Cardiac fibroblast (primary cell): ENCODE measurements around the gene CFAP61.

ENCODE experiments used
- DNase-seq, 2 donors: peaks; one replicate each; pipeline versions ENCODE4 v3.0.0 to v3.0.0-alpha.2; 2010; ENCODE audit warnings: low read depth in 2 of 2
- H3K4me3 ChIP-seq, 2 donors: replicated peaks in 1 of 2; 1 replicate in 1 of 2; 2 replicates in 1 of 2; pipeline ENCODE4 v1.5.1; 2011; ENCODE audit warnings: low read depth in 2 of 2, low read length in 2 of 2, mild to moderate bottlenecking in 2 of 2, moderate library complexity in 1 of 2
- TF ChIP-seq, protein P1 (sequence below): IDR thresholded peaks from one replicate; pipeline ENCODE4 v1.5.1; 2011; ENCODE audit warnings: low read depth, mild to moderate bottlenecking, low read length, inconsistent platforms

The CFAP61 gene

DNA sequence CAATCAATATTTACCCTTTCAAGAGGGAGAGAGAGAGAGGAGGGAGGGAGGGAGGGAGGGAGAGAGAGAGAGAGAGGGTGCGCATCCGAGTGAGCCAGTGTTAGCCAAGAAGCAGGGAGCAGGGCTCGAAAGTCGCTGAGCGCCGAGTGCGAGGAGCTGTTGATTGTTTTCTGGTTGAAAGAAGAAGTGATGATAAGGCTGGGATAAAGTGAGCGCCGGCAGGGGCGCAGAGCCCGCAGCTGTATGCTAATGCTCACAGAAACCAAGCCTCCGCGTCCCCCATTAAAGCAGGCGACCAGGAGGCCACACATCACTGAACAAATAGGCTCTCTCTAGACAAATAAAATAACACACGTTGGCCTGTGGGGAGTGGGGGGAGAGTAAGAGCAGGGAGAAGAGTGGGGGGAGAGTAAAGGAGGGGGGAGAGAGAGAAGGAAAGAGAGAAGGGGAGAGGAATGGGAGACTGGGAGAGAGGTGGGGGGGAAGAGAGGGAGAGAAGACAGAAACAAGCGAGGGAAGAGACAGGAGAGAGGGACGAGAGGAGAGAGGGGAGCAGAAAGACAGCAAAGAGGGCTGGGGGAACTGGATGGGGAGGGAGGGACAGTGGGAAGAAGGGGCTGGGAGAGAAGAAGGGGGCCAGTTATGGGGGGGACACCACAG, 310.6 kb downstream of the CFAP61 start:
- no peak overlapping the region for H3K4me3 ChIP-seq
- TF ChIP-seq, protein P1, sequence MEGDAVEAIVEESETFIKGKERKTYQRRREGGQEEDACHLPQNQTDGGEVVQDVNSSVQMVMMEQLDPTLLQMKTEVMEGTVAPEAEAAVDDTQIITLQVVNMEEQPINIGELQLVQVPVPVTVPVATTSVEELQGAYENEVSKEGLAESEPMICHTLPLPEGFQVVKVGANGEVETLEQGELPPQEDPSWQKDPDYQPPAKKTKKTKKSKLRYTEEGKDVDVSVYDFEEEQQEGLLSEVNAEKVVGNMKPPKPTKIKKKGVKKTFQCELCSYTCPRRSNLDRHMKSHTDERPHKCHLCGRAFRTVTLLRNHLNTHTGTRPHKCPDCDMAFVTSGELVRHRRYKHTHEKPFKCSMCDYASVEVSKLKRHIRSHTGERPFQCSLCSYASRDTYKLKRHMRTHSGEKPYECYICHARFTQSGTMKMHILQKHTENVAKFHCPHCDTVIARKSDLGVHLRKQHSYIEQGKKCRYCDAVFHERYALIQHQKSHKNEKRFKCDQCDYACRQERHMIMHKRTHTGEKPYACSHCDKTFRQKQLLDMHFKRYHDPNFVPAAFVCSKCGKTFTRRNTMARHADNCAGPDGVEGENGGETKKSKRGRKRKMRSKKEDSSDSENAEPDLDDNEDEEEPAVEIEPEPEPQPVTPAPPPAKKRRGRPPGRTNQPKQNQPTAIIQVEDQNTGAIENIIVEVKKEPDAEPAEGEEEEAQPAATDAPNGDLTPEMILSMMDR, result no peak
- no peak for DNase-seq

DNA sequence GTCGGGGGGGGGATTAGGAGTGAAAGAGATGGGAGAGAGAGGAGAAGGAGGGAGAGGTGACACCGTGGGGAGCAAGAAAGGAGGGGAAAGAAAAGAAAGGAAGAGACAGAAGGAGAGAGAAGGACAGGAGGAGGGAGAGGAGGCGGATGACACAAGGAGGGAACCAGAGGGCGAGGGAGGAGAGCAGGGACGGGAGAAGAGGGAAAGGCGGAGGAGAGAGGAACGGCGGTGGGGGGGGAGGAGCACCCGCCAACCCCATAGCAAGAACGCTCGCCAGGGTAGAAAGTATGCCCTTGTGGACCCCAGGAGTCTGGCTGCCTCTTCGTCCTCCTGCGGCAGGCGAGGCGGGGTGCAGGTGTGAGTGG, 311.1 kb downstream of the CFAP61 start:
- TF ChIP-seq, protein P1, result no peak
- no peak for DNase-seq
- H3K4me3 ChIP-seq, result no peak overlapping the region

DNA sequence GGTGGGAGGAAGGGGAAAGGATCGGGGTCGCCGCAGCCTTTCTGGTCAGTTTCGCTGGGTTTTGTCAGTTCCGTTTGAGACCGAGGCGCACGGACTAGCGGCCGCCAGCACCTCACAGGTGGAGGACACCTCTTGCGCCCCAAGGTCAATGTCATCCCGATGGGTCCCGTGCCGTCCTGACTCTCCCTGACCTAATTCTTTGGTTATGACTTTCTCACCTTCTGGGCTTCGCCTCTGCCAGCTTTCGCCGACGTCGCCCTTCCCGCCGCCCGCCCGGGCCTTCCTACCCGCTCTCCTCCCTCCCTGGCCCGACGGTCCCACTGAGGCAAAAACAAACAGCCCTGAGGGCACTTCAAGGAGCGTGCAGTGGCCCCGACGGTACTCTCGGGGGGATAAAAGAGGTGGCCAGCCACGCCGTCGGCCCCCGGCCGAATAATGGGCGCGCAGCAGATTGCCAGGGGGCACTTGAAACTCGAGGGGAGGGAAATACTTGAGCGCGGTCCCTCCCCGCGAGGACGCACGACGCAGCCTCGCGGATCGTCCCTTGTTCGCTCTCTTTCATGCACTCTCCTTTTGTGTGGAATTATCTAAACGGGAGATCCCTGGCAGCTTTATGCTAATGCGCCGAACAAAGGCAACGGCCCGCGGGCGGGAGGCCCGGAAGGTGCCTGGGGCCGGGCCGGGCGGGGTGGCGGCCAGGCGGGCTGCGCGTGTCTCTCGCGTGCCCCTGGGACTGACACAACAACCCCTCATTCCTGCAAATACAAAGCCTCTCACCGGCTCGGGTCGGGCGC, 311.7 kb downstream of the CFAP61 start:
- no peak overlapping the region for H3K4me3 ChIP-seq
- TF ChIP-seq, protein P1, result no peak
- no peak for DNase-seq

DNA sequence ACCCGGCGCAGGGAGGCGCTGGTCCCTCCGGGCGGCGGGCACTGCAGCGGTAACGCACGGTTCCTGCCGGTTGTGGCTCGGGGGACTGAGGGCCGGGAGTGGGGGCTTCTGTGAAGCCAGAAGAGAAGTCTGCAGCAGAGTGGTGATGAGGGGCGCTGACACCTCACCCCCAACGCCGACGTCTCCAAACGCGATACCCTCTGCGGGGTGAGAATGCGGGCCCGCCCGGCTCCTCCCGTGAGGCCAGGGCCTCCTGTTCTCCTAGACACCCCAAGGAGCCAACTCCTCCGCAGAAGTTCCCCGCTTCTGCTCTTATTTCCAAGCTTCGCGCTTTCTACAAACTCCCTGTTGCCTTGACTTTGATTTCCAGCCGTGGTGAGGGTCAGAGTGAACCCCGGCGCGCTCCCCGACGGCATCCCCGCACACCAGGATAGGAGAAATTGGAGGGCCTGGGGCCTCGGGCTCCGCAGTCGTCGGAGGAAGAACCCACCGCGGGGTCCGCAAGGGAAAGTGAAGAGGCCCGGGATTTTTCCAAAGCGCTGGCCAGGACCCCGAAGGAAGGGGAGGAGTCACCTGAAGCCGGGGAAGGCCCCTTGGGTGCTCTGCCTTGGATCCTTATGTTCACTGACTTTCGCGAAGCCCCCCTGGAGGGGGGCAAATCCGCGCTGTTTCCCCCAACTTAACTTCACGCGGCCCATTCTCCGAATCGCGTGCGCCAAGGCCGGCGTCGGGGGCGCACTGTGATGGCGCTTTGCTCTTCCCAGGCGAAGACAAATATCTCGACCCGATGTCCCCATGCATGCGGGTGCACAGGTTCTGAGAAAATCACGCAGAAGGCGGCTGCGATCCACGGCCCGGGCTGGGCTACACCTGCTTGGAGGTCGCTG, 312.5 kb downstream of the CFAP61 start:
- DNase-seq, result no peak
- H3K4me3 ChIP-seq, result no peak overlapping the region
- TF ChIP-seq, protein P1, result no peak

DNA sequence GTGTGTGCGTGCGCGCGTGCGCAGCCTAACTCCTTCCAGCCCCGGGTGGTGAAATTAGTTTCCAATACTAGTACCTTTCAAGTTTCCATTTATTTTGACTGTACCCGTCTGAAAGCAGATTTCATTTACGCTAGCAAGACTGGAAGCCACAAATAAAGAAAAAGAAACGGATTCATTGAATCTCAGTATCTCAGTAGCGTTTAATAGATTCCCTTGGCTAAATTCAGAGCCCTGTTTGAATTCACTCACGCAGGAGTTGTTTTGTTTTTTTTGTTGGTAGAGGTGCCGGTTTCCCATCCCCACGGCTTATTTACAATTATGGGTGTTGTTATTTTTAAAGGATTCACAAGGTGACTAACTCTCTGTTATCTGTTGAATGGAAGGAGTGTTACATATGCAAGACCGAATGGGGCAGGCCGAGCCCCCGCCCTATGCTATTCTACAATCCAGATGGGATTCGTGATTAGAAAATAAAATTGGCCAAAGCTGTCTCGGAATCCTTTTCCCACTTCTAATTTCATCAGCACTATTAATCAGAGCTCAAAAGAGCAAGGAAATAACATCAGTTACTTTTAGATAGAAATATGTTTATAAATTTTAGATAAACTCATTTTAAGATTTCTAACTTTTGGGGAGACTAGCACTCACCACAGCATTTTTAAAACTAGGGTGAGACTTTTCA, 313.3 kb downstream of the CFAP61 start:
- TF ChIP-seq, protein P1, result no peak
- no peak overlapping the region for H3K4me3 ChIP-seq
- no peak for DNase-seq

DNA sequence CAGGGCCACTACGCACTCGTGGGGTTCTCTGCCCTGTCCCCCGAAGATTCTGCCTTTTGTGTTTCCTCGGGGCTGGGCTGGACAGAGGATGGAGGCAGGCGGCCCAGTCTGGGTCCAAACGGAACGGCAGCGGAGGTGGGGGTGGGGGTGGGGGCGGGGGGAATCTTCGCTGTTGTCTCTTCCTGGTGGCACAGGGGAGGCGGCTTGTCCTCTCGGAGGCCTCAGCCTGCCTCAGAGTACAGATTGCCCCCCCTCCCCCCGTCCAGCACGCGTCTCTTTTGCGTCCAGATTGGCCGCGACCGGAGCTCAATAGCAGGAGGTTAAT, 314.2 kb downstream of the CFAP61 start:
- H3K4me3 ChIP-seq, result no peak overlapping the region
- TF ChIP-seq, protein P1, result no peak
- DNase-seq, result no peak
